Esophagus muscularis mucosa (tissue), 3 donors: Measurements from ENCODE around the gene TMEM135.

Experiments
- CTCF ChIP-seq, 3 experiments: fragments of 200-600 bp in 2 of 3; fragments of 450-650 bp in 1 of 3; sonication (generic) in 2 of 3; IDR thresholded peaks; one replicate each; pipeline ENCODE4 v1.5.1; 2017 to 2019; ENCODE audit warnings: antibody characterized with exemption in 3 of 3, mild to moderate bottlenecking in 2 of 3, moderate library complexity in 1 of 3
- POLR2A ChIP-seq: fragments of 450-650 bp; IDR thresholded peaks from one replicate; pipeline ENCODE4 v1.6.1; 2017; ENCODE audit warnings: antibody characterized with exemption, moderate library complexity, mild to moderate bottlenecking, low read depth
- POLR2AphosphoS5 ChIP-seq, 2 donors: sonication (generic); formaldehyde crosslinking; IDR thresholded peaks; one replicate each; pipeline ENCODE4 v1.6.1; 2017; ENCODE audit warnings: antibody characterized with exemption in 2 of 2

- no peak for TF ChIP-seq POLR2A
- TF ChIP-seq CTCF (IDR thresholded peaks at IDR 0.05), result no peak
- no peak for TF ChIP-seq POLR2AphosphoS5 (IDR thresholded peaks at IDR 0.05)
Measured at GRCh38 chr11:87326594-87326993, 288.9 kb downstream of the TMEM135 start.
